Left renal cortex interstitium (tissue), 4 donors: Measurements from ENCODE around the gene CCSER1. TPM values are rescaled to one million over a fixed set of nuclear protein-coding genes. Genes with fewer than 3 reads are reported as not detected.
"Not testable (repeated sequence)": the region's sequence is repeated elsewhere in the genome, so short reads cannot be mapped to it uniquely, and the experiment has no call there.

Experiments used
- DNase-seq, 4 donors: peaks; one replicate each; pipeline ENCODE4 v3.0.0-alpha.2; 2013; ENCODE audit warnings: low read depth in 4 of 4, low spot score in 2 of 4, missing footprints in 1 of 4
- polyA plus RNA-seq, 4 donors: library from polyadenylated mRNA; unstranded; fragments of 120-200 nt; gene quantifications; one replicate each; pipeline ENCODE4 v1.2.1, GENCODE V29; 2013; ENCODE audit not compliant: insufficient read length in 4 of 4

The CCSER1 gene
- polyA plus RNA-seq, 4 donors = 15.9 to 24.0 (median 18.5) TPM

DNA sequence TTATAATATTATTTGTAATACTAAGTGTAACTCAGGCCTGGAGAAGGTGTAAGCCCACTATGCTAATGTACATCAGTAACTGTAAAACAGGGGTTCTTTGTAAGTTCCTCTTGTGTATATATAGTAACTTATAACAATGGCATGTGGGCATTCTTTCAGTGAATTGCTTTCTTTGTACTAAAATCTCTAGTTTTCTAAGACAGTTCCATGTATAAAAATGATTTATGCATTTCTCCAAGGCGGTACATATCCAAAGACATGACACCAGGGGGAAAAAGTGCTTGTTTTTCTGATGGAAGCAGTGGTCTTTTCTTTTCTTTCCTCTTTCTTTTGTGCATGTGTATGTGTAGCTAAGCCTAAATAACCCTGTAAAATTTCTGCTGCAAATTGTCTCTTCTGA, 1474.2 kb downstream of the CCSER1 start:
- no peak for DNase-seq

GRCh38 chr4:91611782-91612181, 1484.6 kb downstream of the CCSER1 start:
- DNase-seq = no peak

- no peak for DNase-seq
Measured at GRCh38 chr4:91620952-91621351, 1493.8 kb downstream of the CCSER1 start.

DNA sequence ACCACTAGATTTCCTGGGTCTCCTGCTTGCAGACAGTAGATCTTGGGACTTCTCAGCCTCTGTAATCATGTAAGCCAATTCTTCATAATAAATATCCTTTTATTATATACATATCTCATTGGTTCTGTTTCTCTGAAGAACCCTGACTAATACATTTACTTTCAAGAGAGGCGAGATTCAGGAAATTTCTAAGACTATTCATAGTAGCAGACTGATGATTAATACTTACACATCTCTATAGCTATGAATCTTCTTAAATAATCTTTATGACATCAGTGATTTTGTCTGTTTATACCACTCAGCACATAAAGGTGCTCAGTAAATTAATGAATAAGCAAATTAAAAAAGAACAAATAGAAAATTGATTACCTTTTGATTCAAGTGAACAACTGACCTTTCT, 1494.3 kb downstream of the CCSER1 start:
- no peak for DNase-seq

DNA sequence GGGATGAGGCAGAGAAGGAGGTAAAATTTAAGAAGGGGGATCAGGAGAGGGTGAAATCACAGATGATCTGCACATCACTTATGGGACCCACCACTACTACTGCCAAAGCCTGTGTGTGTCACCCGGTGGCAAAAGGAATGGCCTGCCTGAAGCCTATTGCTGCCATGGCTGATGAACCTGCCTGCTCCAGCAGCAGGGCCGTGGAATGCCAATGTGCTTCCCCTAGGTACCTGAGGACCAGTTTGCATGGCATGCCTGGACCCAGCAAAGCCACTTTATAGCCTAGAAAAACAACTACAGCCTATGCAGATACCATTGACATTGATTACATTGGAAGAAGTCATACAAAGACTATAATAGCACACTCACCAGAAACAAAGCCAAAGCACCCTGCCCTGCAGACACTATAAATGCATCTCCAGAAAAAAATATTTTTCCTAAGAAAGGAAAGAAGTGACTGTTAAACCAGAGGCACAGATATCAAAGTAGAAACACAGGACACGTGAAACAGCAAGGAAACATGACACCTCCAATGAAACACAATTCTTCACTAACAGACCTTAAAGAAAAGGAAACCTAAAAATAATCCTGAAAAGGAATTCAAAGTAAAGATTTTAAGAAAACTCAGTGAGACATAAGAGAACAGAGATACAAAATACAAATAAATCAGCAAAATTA, 1495.9 kb downstream of the CCSER1 start:
- DNase-seq = no peak

DNA sequence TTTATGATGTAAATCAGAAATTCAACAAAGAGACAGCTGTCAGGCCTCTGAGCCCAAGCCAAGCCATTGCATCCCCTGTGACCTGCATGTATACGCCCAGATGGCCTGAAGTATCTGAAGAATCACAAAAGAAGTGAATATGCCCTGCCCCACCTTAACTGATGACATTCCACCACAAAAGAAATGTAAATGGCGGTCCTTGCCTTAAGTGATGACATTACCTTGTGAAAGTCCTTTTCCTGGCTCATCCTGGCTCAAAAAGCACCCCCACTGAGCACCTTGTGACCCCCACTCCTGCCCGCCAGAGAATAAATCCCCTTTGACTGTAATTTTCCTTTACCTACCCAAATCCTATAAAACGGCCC, 1496.4 kb downstream of the CCSER1 start:
- DNase-seq = not testable (repeated sequence)

DNA sequence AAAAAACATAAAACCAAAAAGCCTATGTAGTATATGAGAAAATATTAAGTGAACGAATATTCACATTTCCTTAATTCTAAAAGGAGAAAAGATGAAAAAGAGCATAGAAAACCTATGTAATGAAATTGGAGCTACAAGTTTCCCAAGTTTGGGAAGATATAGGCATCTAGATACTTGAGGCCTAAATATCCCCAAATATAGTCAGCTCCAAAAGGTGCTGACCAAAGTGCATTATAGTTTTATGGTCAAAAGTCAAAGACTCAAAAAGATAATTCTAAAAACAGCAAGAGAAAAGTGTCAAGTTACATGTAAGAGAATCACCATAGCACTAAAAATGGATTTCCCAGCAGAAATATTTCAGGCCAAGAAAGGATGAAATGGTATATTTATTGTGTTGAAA, 1502.9 kb downstream of the CCSER1 start:
- no peak for DNase-seq

DNA sequence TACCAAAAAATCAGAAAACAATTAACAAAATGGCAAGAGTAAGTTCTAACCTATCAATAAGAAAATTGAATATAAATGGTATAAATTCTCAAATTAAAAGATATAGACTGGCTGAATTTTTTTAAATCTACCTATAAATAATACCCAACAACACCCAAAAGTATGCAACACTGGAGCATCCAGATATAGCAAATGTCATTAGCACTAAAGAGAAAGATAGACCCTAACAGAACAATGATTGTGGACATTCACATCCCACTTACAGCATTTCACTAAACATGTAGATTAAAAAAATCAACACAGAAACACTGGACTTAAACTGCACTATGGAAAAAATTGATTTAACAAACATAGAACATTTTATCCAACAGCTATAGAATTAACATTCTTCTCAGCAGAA, 1503.6 kb downstream of the CCSER1 start:
- DNase-seq = no peak

- no peak for DNase-seq
Measured at GRCh38 chr4:91631335-91631734, 1504.1 kb downstream of the CCSER1 start.

DNA sequence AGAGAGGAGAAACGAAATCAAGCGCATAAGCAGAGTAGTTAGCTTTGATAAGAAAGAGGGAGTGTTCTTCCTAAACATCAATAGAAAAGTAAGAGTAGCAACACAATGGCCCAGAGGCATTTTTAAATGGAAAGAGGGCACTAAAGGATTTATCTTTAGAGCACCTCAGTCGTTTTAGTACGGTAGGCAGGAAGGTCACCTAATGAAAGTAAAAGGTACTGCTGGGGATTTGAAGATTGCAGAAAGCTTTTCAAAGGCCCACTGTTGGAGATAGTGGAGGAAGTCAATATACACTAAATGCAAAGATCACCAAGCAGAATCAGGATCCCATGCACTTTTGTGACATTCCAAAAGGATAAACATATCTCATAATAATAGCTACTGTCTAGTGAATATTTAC, 1508.9 kb downstream of the CCSER1 start:
- no peak for DNase-seq

Other genes starting within 250 kb of the CCSER1 start
- 1 to 10 TPM; 1.4 to 3.9 (median 2.7) TPM for gene MMRN1, start 232.5 kb upstream of the CCSER1 start, polyA plus RNA-seq